ENCODE data around the gene NR5A2. TPM values are rescaled to one million over a fixed set of nuclear protein-coding genes. Genes with fewer than 3 reads are reported as not detected.

Gene NR5A2
- polyA plus RNA-seq, 1 donor (not counting 4 experiments of a cell fraction or from before 2014, with no cell fraction given) = 0.05 TPM

- dilution Hi-C loops (cut with MboI; ENCODE audit: extremely low pct_ligation_motif_present, low sequenced_read_pairs) = no loop called here
- Histone ChIP-seq H3K79me2 (ENCODE audit: control insufficient read depth, insufficient read depth, low read length) (no peaks in the 10 kb centered on the region), H3K4me1 (ENCODE audit: control insufficient read depth, extremely low read depth, insufficient read depth, low read length) (peaks cover 5% of the 10 kb centered on the region), H3K27me3 (ENCODE audit: control insufficient read depth, extremely low read depth, insufficient read depth, low read length) (peaks cover 2% of the 10 kb centered on the region), H3K9me1 (ENCODE audit: control insufficient read depth, extremely low read depth, insufficient read depth, low read length) (no peaks in the 10 kb centered on the region), H4K20me1 (ENCODE audit: control insufficient read depth, extremely low read depth, insufficient read depth, low read length) (no peaks in the 10 kb centered on the region), H3K4me3 (ENCODE audit: control insufficient read depth in 2 of 3, extremely low read depth in 1 of 3, insufficient read depth in 2 of 3, low read depth in 1 of 3, low read length in 3 of 3) (no peak overlapping the region), H3K4me2 (ENCODE audit: control insufficient read depth, extremely low read depth, insufficient read depth, low read depth, low read length) (no peak overlapping the region), H3K9ac (ENCODE audit: control insufficient read depth, extremely low read depth, insufficient read depth, low read length) (no peak overlapping the region), H3K36me3 (ENCODE audit: control insufficient read depth in 2 of 2, extremely low read depth in 1 of 2, insufficient read depth in 2 of 2, low read length in 2 of 2) (no peaks in the 10 kb centered on the region), H3K27ac (ENCODE audit: control insufficient read depth, insufficient read depth, low read length) (no peak overlapping the region), H3K9me3 (ENCODE audit: control insufficient read depth, low read depth, low read length) (no peaks in the 10 kb centered on the region), H2AFZ (ENCODE audit: control insufficient read depth, low read length) (no peak overlapping the region)
- DNase-seq (ENCODE audit: low read depth, low spot score) = no peak
- no peak for TF ChIP-seq CTCF (optimal IDR thresholded peaks at IDR 0.05 in 1 of 3, IDR thresholded peaks at IDR 0.05 in 1 of 3, conservative IDR thresholded peaks at IDR 0.05 in 1 of 3; ENCODE audit: extremely low read depth in 1 of 3, insufficient read depth in 2 of 3, low read length in 3 of 3)
- no peak for FAIRE-seq
These were observed 170.7 kb downstream of the NR5A2 start for GRCh38 chr1:200198236-200198635.

GRCh38 chr1:200205216-200205995 is 177.9 kb downstream of the NR5A2 start:
- Histone ChIP-seq H3K4me3 (ENCODE audit: control insufficient read depth in 2 of 3, extremely low read depth in 1 of 3, insufficient read depth in 2 of 3, low read depth in 1 of 3, low read length in 3 of 3) (no peak overlapping the region), H3K9ac (ENCODE audit: control insufficient read depth, extremely low read depth, insufficient read depth, low read length) (no peak overlapping the region), H2AFZ (ENCODE audit: control insufficient read depth, low read length) (peak overlapping the region; percentile 7), H4K20me1 (ENCODE audit: control insufficient read depth, extremely low read depth, insufficient read depth, low read length) (no peaks in the 10 kb centered on the region), H3K9me1 (ENCODE audit: control insufficient read depth, extremely low read depth, insufficient read depth, low read length) (no peaks in the 10 kb centered on the region), H3K27ac (ENCODE audit: control insufficient read depth, insufficient read depth, low read length) (no peak overlapping the region), H3K27me3 (ENCODE audit: control insufficient read depth, extremely low read depth, insufficient read depth, low read length) (no peaks in the 10 kb centered on the region), H3K4me1 (ENCODE audit: control insufficient read depth, extremely low read depth, insufficient read depth, low read length) (peaks cover 12% of the 10 kb centered on the region), H3K4me2 (ENCODE audit: control insufficient read depth, extremely low read depth, insufficient read depth, low read depth, low read length) (no peak overlapping the region), H3K36me3 (ENCODE audit: control insufficient read depth in 2 of 2, extremely low read depth in 1 of 2, insufficient read depth in 2 of 2, low read length in 2 of 2) (no peaks in the 10 kb centered on the region), H3K79me2 (ENCODE audit: control insufficient read depth, insufficient read depth, low read length) (no peaks in the 10 kb centered on the region), H3K9me3 (ENCODE audit: control insufficient read depth, low read depth, low read length) (no peaks in the 10 kb centered on the region)
- DNase-seq (ENCODE audit: low read depth, low spot score) (no peak), FAIRE-seq (no peak)
- dilution Hi-C loops (cut with MboI; ENCODE audit: extremely low pct_ligation_motif_present, low sequenced_read_pairs) = no loop called here
- TF ChIP-seq CTCF (optimal IDR thresholded peaks at IDR 0.05 in 1 of 3, IDR thresholded peaks at IDR 0.05 in 1 of 3, conservative IDR thresholded peaks at IDR 0.05 in 1 of 3; ENCODE audit: extremely low read depth in 1 of 3, insufficient read depth in 2 of 3, low read length in 3 of 3) (no peak), EZH2 (IDR thresholded peaks at IDR 0.05; ENCODE audit: low read length) (no peak)

Data from keratinocyte (primary cell).